ENCODE data around the gene EPN3.
A peak's percentile ranks its signal among the peaks of the same experiment; 100 is the strongest.

Gene EPN3

DNA sequence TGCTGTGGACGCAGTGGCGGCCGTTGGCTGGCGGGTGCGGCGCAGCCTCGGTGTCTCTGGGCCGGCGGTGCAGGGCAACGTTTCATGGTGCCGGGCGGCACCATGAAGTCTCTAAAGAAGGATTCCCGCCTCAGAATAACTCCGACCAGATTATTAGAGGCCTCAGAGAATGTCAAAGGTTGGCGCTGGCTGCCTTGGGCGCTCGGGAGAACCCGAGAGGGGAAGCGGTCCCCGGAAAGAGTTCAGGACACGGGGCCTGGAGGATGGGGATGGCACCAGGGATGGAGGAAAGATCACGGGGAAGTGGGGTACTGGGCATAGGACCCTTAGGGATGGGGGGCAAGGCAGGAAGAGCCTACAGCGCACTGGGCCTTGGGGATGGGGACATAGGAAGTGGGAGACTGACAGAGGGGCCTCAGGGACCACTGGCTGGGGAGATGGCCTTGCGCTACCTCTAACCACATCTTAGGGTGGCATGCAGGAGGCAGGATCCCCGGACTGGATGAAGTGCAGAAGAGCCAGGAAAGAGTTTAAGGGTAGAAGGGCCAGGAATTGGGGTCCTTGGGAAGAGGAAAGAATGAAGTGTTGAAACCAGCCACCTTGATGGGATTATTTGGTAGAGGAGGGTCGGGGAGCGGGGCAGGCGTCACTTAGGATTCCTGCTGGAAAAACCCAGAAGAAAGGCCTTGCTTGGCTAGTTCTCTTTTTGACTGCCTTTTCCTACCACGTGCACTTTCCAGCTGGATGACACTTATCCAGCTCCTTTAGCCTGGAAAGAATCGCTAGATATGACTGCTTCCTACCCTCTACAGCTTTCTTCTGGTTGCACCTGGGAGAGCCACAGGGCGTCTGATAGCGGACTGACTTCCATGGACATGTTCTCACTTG, 23.7 kb upstream of the EPN3 start:
- Histone ChIP-seq H3K9me3 (ENCODE audit: control insufficient read depth, low read length) (no peaks in the 10 kb centered on the region), H3K79me2 (no peaks in the 10 kb centered on the region), H3K27ac (peak overlapping the region; percentile 89), H3K4me2 (ENCODE audit: low read length) (peak overlapping the region; percentile 50), H3K4me3 (ENCODE audit: low read depth, low read length) (peak overlapping the region; percentile 51), H3K9ac (no peak overlapping the region), H3K4me1 (peaks cover 34% of the 10 kb centered on the region), H3K36me3 (ENCODE audit: control insufficient read depth, insufficient read depth, low read length) (no peaks in the 10 kb centered on the region), H2AFZ (peak overlapping the region; percentile 67), H3K27me3 (ENCODE audit: control insufficient read depth, insufficient read depth, low read length) (no peaks in the 10 kb centered on the region)
- TF ChIP-seq CTCF (IDR thresholded peaks at IDR 0.05), result no peak

GRCh38 chr17:50511058-50511457, 21.5 kb upstream of the EPN3 start:
- no peaks in the 10 kb centered on the region for H3K79me2 ChIP-seq
- peak overlapping the region; percentile 90 for H2AFZ ChIP-seq
- no peaks in the 10 kb centered on the region for H3K9me3 ChIP-seq (ENCODE audit: control insufficient read depth, low read length)
- TF ChIP-seq CTCF (IDR thresholded peaks at IDR 0.05), result no peak
- no peaks in the 10 kb centered on the region for H3K27me3 ChIP-seq (ENCODE audit: control insufficient read depth, insufficient read depth, low read length)
- peak overlapping the region; percentile 51 for H3K4me3 ChIP-seq (ENCODE audit: low read depth, low read length)
- H3K4me1 ChIP-seq, result peaks cover 51% of the 10 kb centered on the region
- H3K27ac ChIP-seq, result peak overlapping the region; percentile 100
- no peaks in the 10 kb centered on the region for H3K36me3 ChIP-seq (ENCODE audit: control insufficient read depth, insufficient read depth, low read length)
- peak overlapping the region; percentile 69 for H3K4me2 ChIP-seq (ENCODE audit: low read length)
- peak overlapping the region; percentile 54 for H3K9ac ChIP-seq

DNA sequence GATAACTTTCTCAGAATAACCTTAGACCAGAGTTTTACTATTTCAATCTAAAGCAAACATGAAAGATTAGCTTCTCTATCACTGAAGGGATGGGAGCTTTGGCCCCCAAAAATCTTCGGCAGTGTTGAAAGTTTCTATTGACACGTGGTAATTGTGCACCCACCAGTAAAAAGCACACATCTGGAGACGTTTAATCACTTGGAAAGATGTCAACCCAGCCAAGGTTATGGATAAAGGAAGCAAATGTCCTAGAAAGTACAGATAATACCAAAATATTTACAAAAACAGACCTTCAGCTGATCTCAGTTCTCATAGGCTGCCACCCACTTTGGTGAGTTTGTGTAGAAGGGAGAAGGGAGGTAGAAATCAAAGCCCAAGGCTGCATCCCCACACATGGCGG, 19.0 kb upstream of the EPN3 start:
- Histone ChIP-seq H3K27ac (no peak overlapping the region), H3K9me3 (ENCODE audit: control insufficient read depth, low read length) (no peaks in the 10 kb centered on the region), H3K79me2 (no peaks in the 10 kb centered on the region), H3K36me3 (ENCODE audit: control insufficient read depth, insufficient read depth, low read length) (no peaks in the 10 kb centered on the region), H3K4me3 (ENCODE audit: low read depth, low read length) (no peak overlapping the region), H2AFZ (no peak overlapping the region), H3K27me3 (ENCODE audit: control insufficient read depth, insufficient read depth, low read length) (no peaks in the 10 kb centered on the region), H3K4me1 (peaks cover 46% of the 10 kb centered on the region), H3K4me2 (ENCODE audit: low read length) (no peak overlapping the region), H3K9ac (no peak overlapping the region)
- no peak for TF ChIP-seq CTCF (IDR thresholded peaks at IDR 0.05)

DNA sequence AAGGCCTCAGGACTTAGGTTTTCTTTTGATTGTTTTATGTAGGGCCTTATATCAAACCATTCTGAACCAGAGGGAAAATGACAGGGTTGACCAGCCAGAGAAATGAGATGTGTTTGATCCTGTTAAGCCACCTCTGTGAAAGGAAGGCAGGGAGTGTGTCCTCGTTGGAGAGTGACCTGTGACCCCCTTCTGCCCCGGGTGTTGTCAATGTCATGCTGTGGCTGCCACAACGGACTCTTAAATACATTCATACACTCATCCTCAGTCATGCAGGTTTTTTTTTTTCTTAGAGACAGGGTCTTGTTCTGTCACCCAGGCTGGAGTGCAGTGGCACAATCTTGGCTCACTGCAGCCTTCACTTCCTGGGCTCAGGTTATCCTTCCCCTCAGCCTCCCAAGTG, 18.1 kb upstream of the EPN3 start:
- Histone ChIP-seq H3K36me3 (ENCODE audit: control insufficient read depth, insufficient read depth, low read length) (no peaks in the 10 kb centered on the region), H3K9ac (no peak overlapping the region), H3K9me3 (ENCODE audit: control insufficient read depth, low read length) (no peaks in the 10 kb centered on the region), H3K4me2 (ENCODE audit: low read length) (no peak overlapping the region), H3K27ac (no peak overlapping the region), H3K79me2 (no peaks in the 10 kb centered on the region), H3K27me3 (ENCODE audit: control insufficient read depth, insufficient read depth, low read length) (no peaks in the 10 kb centered on the region), H3K4me3 (ENCODE audit: low read depth, low read length) (no peak overlapping the region), H3K4me1 (peaks cover 39% of the 10 kb centered on the region), H2AFZ (no peak overlapping the region)
- TF ChIP-seq CTCF (IDR thresholded peaks at IDR 0.05), result no peak

Measured in parathyroid adenoma (tissue), 2 donors.